ENCODE measurements around the gene TADA1.
A peak's percentile ranks its signal among the peaks of the same experiment; 100 is the strongest.

TADA1 gene, protein sequence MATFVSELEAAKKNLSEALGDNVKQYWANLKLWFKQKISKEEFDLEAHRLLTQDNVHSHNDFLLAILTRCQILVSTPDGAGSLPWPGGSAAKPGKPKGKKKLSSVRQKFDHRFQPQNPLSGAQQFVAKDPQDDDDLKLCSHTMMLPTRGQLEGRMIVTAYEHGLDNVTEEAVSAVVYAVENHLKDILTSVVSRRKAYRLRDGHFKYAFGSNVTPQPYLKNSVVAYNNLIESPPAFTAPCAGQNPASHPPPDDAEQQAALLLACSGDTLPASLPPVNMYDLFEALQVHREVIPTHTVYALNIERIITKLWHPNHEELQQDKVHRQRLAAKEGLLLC

GRCh38 chr1:166875734-166876539 is at the start of gene TADA1:
TADA1 (minus strand) TSS chr1:166876264; CDS start chr1:166876233, 31 bp downstream.
- peak; percentile 85 for DNase-seq

DNA sequence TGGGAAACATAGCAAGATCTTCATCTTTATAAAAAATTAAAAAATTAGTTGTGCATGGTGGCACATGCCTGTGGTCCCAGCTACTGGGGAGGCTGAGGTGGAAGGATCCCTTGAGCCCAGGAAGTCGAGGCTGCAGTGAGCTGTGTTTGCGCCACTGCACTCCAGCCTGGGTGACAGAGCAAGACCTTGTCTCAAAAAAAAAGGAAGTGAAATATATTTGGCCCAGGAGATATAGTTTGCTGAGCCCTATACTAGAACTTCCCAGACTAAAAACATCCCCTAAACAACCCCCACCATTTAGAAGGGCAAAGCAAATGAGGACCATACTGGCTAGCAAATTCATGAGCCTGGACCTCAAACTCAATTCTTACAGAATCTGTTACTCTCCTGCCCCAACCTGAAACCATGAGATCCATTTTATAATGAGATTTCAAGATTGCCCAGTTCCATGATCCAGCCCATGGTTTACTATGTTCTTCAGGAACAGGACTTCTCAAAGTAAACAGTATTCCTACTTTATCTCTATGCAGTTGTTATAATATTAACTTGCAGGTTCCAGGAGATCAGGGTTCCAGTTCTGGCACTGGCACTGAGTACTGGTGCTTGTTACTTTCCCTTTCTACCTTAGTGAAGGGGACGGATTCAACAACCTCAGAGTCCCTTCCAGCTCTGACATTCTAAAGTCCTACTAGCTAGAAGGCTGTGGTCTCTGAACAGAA is 48.9 kb upstream of the TADA1 start:
- no peak for DNase-seq

GRCh38 chr1:166920561-166921475 is 44.8 kb upstream of the TADA1 start:
- no peak for DNase-seq

DNA sequence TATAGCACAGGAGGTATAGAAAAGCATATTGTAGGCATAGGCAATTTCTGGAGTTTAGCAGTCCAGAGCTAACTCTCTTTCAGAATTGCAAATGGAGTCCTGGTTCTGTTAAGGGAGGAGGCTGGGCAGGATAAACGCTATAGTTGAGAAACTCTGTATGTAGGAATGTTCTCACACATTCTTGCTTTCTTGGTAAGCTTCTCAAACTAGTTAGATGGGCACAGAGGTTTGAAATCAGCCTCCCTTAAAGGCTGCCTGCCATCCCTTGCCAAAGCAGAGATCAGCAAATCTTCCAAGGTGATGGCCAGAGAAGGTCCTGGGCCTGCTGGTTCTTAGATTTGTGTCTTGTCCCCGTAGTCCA is 42.9 kb upstream of the TADA1 start:
- no peak for DNase-seq

DNA sequence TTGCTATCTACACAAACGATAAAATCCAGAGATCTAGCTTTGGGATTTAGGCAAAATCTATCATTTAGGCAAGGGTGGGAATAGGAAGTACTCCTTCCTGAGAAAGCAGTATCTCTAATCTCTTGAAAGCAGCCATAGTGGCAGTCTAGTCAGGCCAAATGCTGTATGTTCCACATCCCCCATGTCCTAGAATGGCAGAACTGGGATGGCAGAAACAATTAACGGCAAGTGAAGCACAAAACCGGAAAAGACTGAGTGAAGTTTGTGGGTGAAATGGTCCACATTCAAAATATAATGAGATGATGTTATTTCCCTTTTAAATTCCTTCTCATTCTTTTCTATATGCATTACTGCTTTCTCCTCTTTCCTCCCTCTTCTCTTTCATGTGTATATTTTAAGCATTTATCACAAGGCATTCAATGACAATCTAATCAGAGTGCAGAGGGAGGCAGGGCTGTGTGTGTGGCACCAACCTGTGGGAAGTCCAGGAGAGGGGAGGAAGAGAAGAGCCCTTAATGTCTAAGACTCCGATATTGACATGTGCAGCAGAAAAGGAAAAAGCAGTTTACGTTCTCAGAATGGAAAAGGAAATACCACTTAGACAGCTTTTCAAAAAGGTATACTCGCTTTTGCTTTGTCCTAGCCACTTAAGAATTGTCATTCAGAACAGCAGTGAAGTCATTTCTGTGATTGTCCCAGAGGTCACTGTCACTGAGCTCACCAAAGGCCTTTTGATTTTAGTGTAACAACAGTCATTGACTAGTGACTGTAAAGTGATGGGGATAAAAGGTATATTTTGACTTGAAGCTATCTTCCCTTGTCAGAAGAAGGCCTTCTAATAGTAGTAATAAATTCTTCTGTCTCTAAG is 42.3 kb upstream of the TADA1 start:
- DNase-seq = no peak

GRCh38 chr1:166915941-166916340 is 39.9 kb upstream of the TADA1 start:
- no peak for DNase-seq

- DNase-seq = no peak
These were observed 39.0 kb upstream of the TADA1 start for GRCh38 chr1:166915042-166915441.

GRCh38 chr1:166914111-166914510 is 38.0 kb upstream of the TADA1 start:
- DNase-seq = no peak

GRCh38 chr1:166911624-166912023 is 35.6 kb upstream of the TADA1 start:
- DNase-seq = no peak

GRCh38 chr1:166910396-166910994 is 34.4 kb upstream of the TADA1 start:
- DNase-seq = peak; percentile 53

- no peak for DNase-seq
These were observed 32.9 kb upstream of the TADA1 start for GRCh38 chr1:166908942-166909341.

GRCh38 chr1:166907763-166908162 is 31.7 kb upstream of the TADA1 start:
- DNase-seq = no peak

GRCh38 chr1:166907051-166907450 is 31.0 kb upstream of the TADA1 start:
- no peak for DNase-seq

GRCh38 chr1:166906647-166907046 is 30.6 kb upstream of the TADA1 start:
- no peak for DNase-seq

GRCh38 chr1:166905900-166906299 is 29.8 kb upstream of the TADA1 start:
- DNase-seq = no peak

- no peak for DNase-seq
These were observed 29.1 kb upstream of the TADA1 start for GRCh38 chr1:166905136-166905535.

DNA sequence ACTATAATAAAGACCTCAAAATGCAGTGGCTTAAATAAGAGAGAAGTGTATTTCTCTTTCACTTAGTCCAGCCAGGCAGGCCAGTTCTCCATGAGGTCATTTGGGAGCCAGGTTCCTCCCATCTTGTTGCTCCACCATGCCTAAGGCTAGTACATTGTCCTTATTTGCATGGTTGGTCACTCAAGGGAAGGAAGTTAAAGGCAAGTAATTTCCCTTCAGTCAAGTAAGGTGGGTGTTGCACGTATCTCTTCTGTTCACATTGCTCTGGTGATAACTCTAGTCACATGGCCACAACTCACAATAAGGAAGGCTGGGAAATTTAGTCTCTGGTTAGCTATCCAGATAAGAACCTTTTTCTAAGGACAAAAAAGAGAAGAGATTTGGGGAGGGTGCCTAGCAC is 27.2 kb upstream of the TADA1 start:
- no peak for DNase-seq

DNA sequence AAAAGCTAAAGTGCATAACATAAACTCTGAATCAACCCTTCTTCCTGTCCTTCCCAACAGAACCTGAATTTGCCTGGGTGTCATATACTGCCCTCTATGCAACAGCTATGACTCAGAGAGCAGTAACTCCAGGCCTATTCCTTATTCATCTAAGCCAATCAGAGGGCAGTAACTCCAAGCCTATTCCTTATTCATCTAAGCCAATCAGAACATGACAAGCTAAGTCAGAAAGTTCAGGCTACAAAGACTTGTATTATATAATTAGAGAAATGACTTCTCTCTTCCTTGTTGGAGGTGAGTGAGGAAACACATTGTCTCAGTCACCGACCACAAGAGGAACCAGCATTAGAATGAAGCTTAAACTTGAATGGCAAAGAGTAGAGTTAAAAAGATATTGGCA is 26.2 kb upstream of the TADA1 start:
- DNase-seq = no peak

DNA sequence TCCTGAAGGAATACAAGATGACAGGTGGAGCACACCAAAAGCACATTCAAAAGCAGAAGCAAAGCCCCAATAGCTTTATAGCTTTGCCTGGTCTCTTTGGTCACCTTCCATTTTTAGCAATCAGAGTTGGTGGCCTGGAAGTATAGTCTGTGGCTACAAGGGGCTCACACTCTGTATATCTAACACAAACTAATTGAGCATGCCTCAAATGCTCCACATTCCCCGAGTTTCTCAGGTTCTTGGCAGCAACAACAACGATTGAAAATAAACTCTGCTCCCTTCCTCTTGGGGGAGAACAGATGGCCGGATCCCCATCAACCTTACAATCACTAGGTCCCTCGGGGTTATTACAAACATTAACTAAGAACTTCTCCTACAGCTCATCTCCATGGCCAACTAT is 24.9 kb upstream of the TADA1 start:
- DNase-seq = no peak

- no peak for DNase-seq
These were observed 23.7 kb upstream of the TADA1 start for GRCh38 chr1:166899769-166900168.

- no peak for DNase-seq
These were observed 19.7 kb upstream of the TADA1 start for GRCh38 chr1:166895766-166896165.

All from NCI-H1417 treated with DMSO at 0.1 percent for 48 hours (cell line).